HepG2 (cell line): ENCODE measurements around the gene PDYN. TPM values are rescaled to one million over a fixed set of nuclear protein-coding genes. Genes with fewer than 3 reads are reported as not detected.

ENCODE experiments used
- DNMT3B ChIP-seq: conservative IDR thresholded peaks from 2 replicates; pipeline ENCODE4 v1.6.1; 2016; ENCODE audit warnings: missing biosample characterization, control low read depth
- GABPB1 ChIP-seq: IDR thresholded peaks from 2 replicates; pipeline ENCODE4 v1.6.1; 2016; ENCODE audit warnings: mild to moderate bottlenecking, missing genetic modification reagents, moderate library complexity, missing compliant biosample characterization
- GATAD2A ChIP-seq: IDR thresholded peaks from 2 replicates; pipeline ENCODE4 v1.6.1; 2016
- GLI4 ChIP-seq: sonication (generic); formaldehyde crosslinking; IDR thresholded peaks from 2 replicates; pipeline ENCODE4 v1.5.1; 2020; ENCODE audit warnings: missing genetic modification reagents, mild to moderate bottlenecking, moderate library complexity, borderline replicate concordance
- HNRNPK ChIP-seq: fragments of 200-400 bp; formaldehyde crosslinking; IDR thresholded peaks from 2 replicates; pipeline ENCODE4 v1.6.1; 2018; ENCODE audit warnings: low read length, low read depth, moderate library complexity, mild to moderate bottlenecking; ENCODE audit not compliant: poor library complexity, severe bottlenecking
- MAF1 ChIP-seq: sonication (generic); formaldehyde crosslinking; IDR thresholded peaks from 2 replicates; pipeline ENCODE4 v1.5.0; 2020; ENCODE audit warnings: missing genetic modification reagents, borderline replicate concordance
- MAFG ChIP-seq: sonication (generic); formaldehyde crosslinking; IDR thresholded peaks from 2 replicates; pipeline ENCODE4 v1.5.1; 2020; ENCODE audit warnings: mild to moderate bottlenecking, missing genetic modification reagents
- MEIS1 ChIP-seq: sonication (generic); formaldehyde crosslinking; IDR thresholded peaks from 2 replicates; pipeline ENCODE4 v1.9.0; 2021; ENCODE audit warnings: mild to moderate bottlenecking, missing genetic modification reagents, moderate library complexity, borderline replicate concordance
- MTF1 ChIP-seq: sonication (generic); formaldehyde crosslinking; IDR thresholded peaks from 2 replicates; pipeline ENCODE4 v1.5.0; 2020; ENCODE audit warnings: missing genetic modification reagents
- MXI1 ChIP-seq: IDR thresholded peaks from 3 replicates; pipeline ENCODE4 v1.6.1; 2012; ENCODE audit warnings: low read depth, low read length, inconsistent platforms, borderline replicate concordance
- PLRG1 ChIP-seq: fragments of 450-650 bp; conservative IDR thresholded peaks from 2 replicates; pipeline ENCODE4 v1.6.1; 2016
- SP2 ChIP-seq: sonication (generic); formaldehyde crosslinking; IDR thresholded peaks from 2 replicates; pipeline ENCODE4 v1.5.1; 2020; ENCODE audit warnings: mild to moderate bottlenecking, missing genetic modification reagents
- ZBTB8A ChIP-seq: sonication (generic); formaldehyde crosslinking; IDR thresholded peaks from 2 replicates; pipeline ENCODE4 v1.4.0; 2020; ENCODE audit warnings: mild to moderate bottlenecking, low read depth, missing genetic modification reagents, borderline replicate concordance
- ZNF282 ChIP-seq: fragments of 450-650 bp; IDR thresholded peaks from 2 replicates; pipeline ENCODE4 v1.6.1; 2018; ENCODE audit not compliant: partially characterized antibody
- ZNF33B ChIP-seq: sonication (generic); formaldehyde crosslinking; IDR thresholded peaks from 2 replicates; pipeline ENCODE4 v1.5.1; 2020; ENCODE audit warnings: mild to moderate bottlenecking, missing genetic modification reagents
- ZNF543 ChIP-seq: sonication (generic); formaldehyde crosslinking; IDR thresholded peaks from 2 replicates; pipeline ENCODE4 v1.4.0; 2020; ENCODE audit warnings: mild to moderate bottlenecking, missing genetic modification reagents
- ZNF678 ChIP-seq: sonication (generic); formaldehyde crosslinking; IDR thresholded peaks from 2 replicates; pipeline ENCODE4 v1.4.0; 2020; ENCODE audit warnings: mild to moderate bottlenecking, missing genetic modification reagents
- polyA plus RNA-seq, 8 experiments: library from polyadenylated mRNA; depleted of rRNA in 3 of 8; stranded (reverse) in 7 of 8; unstranded in 1 of 8; fragments of >200 nt; fragmentation: Illumina TruSeq in 4 of 8; extraction: Trizol in 4 of 8; gene quantifications; 2 replicates each; pipeline versions ENCODE4 v1.2.1 to v1.2.3, GENCODE V29; 2011 to 2016; ENCODE audit warnings: low read depth in 4 of 8, missing spikeins in 1 of 8, mixed read lengths in 1 of 8; ENCODE audit not compliant: insufficient read depth in 1 of 8
- total RNA-seq, 5 experiments: library from RNA; depleted of rRNA; stranded (reverse); fragments of >200 nt; fragmentation: Illumina TruSeq; extraction: Trizol; gene quantifications; 2 replicates each; pipeline ENCODE4 v1.2.3, GENCODE V29; 2016; ENCODE audit warnings: low read depth in 1 of 5
- TF ChIP-seq, protein P1 (sequence below): IDR thresholded peaks from 2 replicates; pipeline ENCODE4 v1.6.1; 2016; ENCODE audit warnings: low read depth, control low read depth
- TF ChIP-seq, protein P2 (sequence below): sonication (generic); formaldehyde crosslinking; IDR thresholded peaks from 2 replicates; pipeline ENCODE4 v1.5.1; 2020; ENCODE audit warnings: missing genetic modification reagents, mild to moderate bottlenecking, borderline replicate concordance
- TF ChIP-seq, protein P3 (sequence below): IDR thresholded peaks from 2 replicates; pipeline ENCODE4 v1.6.1; 2016; ENCODE audit warnings: low read depth
- TF ChIP-seq, protein P4 (sequence below): sonication (generic); formaldehyde crosslinking; IDR thresholded peaks from 2 replicates; pipeline ENCODE4 v1.4.0; 2020; ENCODE audit warnings: mild to moderate bottlenecking, missing genetic modification reagents
- TF ChIP-seq, protein P5 (sequence below): sonication (generic); formaldehyde crosslinking; IDR thresholded peaks from 2 replicates; pipeline ENCODE4 v1.8.0; 2022; ENCODE audit warnings: mild to moderate bottlenecking, missing genetic modification reagents, borderline replicate concordance

Gene PDYN
- total and polyA plus RNA-seq, 2 of the 13 experiments (the other 11 are each of a cell fraction or from before 2014, with no cell fraction given): not detected

DNA sequence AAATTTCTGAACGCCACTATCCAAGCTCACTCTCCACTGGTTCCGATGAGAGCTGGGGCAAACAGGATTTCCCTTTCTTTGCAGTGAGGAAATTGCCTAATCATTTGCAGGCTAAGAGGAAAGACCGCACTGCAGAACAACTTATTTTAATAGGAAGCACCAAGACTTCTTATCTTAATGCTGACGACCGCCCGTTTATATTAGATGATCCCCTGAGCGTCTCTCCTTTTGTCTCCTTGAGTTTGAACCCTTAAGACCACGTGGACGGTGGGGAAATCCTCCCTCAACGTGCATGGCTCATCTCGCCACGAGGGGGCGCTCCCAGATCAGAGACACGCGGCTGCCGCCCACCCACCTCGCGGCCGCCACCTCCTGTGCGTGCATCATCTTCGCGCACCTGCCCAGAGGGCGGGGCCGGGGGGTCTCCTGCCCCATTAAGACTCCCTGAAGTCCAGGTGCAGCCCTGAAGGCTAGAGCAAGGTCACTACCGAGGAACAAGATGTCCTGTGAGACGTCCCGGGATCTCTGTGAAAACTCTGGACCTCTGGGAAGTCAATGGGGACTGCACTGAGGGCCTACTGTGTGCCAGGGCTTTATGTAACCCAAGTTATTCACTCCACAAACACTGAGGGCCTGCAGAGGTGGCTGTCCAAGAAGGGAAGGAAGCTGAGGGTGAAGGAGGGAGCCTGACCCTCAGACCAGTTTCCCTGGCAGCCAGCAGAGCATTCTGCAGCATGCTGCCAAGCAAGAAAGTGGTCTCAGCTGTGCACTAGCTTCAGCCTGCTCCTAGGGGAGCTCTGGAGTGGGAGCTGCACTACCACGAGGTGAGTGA lies 28.1 kb downstream of the PDYN start (continued):
- TF ChIP-seq, protein P1, sequence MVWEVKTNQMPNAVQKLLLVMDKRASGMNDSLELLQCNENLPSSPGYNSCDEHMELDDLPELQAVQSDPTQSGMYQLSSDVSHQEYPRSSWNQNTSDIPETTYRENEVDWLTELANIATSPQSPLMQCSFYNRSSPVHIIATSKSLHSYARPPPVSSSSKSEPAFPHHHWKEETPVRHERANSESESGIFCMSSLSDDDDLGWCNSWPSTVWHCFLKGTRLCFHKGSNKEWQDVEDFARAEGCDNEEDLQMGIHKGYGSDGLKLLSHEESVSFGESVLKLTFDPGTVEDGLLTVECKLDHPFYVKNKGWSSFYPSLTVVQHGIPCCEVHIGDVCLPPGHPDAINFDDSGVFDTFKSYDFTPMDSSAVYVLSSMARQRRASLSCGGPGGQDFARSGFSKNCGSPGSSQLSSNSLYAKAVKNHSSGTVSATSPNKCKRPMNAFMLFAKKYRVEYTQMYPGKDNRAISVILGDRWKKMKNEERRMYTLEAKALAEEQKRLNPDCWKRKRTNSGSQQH (CRISPR knock-in tag): no peak
- TF ChIP-seq MEIS1 (no peak), ZNF678 (CRISPR knock-in tag) (no peak), GATAD2A (CRISPR knock-in tag) (no peak), GABPB1 (CRISPR knock-in tag) (peak; percentile 68), ZNF543 (CRISPR knock-in tag) (no peak), MAF1 (CRISPR knock-in tag) (no peak), MTF1 (CRISPR knock-in tag) (no peak), MAFG (CRISPR knock-in tag) (no peak), MXI1 (peak; percentile 67; the same call in 1 of the 3 replicates), ZBTB8A (CRISPR knock-in tag) (no peak), ZNF282 (no peak), GLI4 (CRISPR knock-in tag) (no peak), HNRNPK (no peak), PLRG1 (no peak), DNMT3B (CRISPR knock-in tag) (no peak), ZNF33B (CRISPR knock-in tag) (no peak), SP2 (CRISPR knock-in tag) (no peak)
- TF ChIP-seq, protein P2, sequence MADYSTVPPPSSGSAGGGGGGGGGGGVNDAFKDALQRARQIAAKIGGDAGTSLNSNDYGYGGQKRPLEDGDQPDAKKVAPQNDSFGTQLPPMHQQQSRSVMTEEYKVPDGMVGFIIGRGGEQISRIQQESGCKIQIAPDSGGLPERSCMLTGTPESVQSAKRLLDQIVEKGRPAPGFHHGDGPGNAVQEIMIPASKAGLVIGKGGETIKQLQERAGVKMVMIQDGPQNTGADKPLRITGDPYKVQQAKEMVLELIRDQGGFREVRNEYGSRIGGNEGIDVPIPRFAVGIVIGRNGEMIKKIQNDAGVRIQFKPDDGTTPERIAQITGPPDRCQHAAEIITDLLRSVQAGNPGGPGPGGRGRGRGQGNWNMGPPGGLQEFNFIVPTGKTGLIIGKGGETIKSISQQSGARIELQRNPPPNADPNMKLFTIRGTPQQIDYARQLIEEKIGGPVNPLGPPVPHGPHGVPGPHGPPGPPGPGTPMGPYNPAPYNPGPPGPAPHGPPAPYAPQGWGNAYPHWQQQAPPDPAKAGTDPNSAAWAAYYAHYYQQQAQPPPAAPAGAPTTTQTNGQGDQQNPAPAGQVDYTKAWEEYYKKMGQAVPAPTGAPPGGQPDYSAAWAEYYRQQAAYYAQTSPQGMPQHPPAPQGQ (CRISPR knock-in tag): no peak
- TF ChIP-seq, protein P3, sequence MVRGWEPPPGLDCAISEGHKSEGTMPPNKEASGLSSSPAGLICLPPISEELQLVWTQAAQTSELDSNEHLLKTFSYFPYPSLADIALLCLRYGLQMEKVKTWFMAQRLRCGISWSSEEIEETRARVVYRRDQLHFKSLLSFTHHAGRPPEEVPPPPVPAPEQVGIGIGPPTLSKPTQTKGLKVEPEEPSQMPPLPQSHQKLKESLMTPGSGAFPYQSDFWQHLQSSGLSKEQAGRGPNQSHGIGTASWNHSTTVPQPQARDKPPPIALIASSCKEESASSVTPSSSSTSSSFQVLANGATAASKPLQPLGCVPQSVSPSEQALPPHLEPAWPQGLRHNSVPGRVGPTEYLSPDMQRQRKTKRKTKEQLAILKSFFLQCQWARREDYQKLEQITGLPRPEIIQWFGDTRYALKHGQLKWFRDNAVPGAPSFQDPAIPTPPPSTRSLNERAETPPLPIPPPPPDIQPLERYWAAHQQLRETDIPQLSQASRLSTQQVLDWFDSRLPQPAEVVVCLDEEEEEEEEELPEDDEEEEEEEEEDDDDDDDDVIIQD (CRISPR knock-in tag): no peak
- TF ChIP-seq, protein P4, sequence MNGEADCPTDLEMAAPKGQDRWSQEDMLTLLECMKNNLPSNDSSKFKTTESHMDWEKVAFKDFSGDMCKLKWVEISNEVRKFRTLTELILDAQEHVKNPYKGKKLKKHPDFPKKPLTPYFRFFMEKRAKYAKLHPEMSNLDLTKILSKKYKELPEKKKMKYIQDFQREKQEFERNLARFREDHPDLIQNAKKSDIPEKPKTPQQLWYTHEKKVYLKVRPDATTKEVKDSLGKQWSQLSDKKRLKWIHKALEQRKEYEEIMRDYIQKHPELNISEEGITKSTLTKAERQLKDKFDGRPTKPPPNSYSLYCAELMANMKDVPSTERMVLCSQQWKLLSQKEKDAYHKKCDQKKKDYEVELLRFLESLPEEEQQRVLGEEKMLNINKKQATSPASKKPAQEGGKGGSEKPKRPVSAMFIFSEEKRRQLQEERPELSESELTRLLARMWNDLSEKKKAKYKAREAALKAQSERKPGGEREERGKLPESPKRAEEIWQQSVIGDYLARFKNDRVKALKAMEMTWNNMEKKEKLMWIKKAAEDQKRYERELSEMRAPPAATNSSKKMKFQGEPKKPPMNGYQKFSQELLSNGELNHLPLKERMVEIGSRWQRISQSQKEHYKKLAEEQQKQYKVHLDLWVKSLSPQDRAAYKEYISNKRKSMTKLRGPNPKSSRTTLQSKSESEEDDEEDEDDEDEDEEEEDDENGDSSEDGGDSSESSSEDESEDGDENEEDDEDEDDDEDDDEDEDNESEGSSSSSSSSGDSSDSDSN (CRISPR knock-in tag): no peak
- TF ChIP-seq, protein P5, sequence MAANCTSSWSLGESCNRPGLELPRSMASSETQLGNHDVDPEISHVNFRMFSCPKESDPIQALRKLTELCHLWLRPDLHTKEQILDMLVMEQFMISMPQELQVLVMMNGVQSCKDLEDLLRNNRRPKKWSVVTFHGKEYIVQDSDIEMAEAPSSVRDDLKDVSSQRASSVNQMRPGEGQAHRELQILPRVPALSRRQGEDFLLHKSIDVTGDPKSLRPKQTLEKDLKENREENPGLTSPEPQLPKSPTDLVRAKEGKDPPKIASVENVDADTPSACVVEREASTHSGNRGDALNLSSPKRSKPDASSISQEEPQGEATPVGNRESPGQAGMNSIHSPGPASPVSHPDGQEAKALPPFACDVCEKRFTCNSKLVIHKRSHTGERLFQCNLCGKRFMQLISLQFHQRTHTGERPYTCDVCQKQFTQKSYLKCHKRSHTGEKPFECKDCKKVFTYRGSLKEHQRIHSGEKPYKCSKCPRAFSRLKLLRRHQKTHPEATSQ: no peak
